Tibial nerve (tissue), 4 donors: ENCODE measurements around the gene NRG2. TPM values are rescaled to one million over a fixed set of nuclear protein-coding genes. Genes with fewer than 3 reads are reported as not detected.

ENCODE experiments used
- DNase-seq, 2 donors: peaks; one replicate each; pipeline ENCODE4 v3.0.0-alpha.2; 2019; ENCODE audit warnings: low spot score in 2 of 2
- H3K27ac ChIP-seq, 4 donors: fragments of 200-600 bp; sonication (generic) in 3 of 4; one replicate each; pipeline ENCODE4 v1.5.1; 2017 to 2019; ENCODE audit warnings: mild to moderate bottlenecking in 1 of 4
- H3K27me3 ChIP-seq, 2 donors: fragments of 200-600 bp; sonication (generic) in 1 of 2; one replicate each; pipeline versions ENCODE4 v1.5.1 to v1.6.0; 2017 to 2019
- H3K36me3 ChIP-seq, 3 donors: fragments of 200-600 bp; sonication (generic); one replicate each; pipeline ENCODE4 v1.5.1; 2018 to 2019
- H3K4me1 ChIP-seq, 4 donors: fragments of 200-600 bp; sonication (generic) in 3 of 4; one replicate each; pipeline ENCODE4 v1.5.1; 2017 to 2019
- H3K4me3 ChIP-seq, 4 donors: fragments of 200-600 bp; sonication (generic) in 3 of 4; one replicate each; pipeline ENCODE4 v1.5.1; 2017 to 2019; ENCODE audit warnings: mild to moderate bottlenecking in 1 of 4, moderate library complexity in 1 of 4
- H3K9me3 ChIP-seq, 4 donors: fragments of 200-600 bp; sonication (generic) in 3 of 4; one replicate each; pipeline ENCODE4 v1.5.1; 2017 to 2019
- EP300 ChIP-seq, 2 donors: sonication (generic); formaldehyde crosslinking; IDR thresholded peaks; one replicate each; pipeline ENCODE4 v1.6.1; 2017; ENCODE audit warnings: antibody characterized with exemption in 2 of 2, mild to moderate bottlenecking in 1 of 2
- POLR2A ChIP-seq, 2 donors: fragments of 450-650 bp; IDR thresholded peaks; one replicate each; pipeline ENCODE4 v1.6.1; 2017; ENCODE audit warnings: antibody characterized with exemption in 2 of 2, mild to moderate bottlenecking in 2 of 2, moderate library complexity in 2 of 2
- whole genome bisulfite sequencing, 2 donors: methylation state at CpG; one replicate each; pipeline ENCODE4 v1.1.5; 2018; 5-methylcytosine and 5-hydroxymethylcytosine counted together
- total RNA-seq, 4 donors: library from RNA; depleted of rRNA; stranded (reverse); fragments of >200 nt; gene quantifications; one replicate each; pipeline ENCODE4 v1.1.0, GENCODE V29; 2016
- TF ChIP-seq, protein P1 (sequence below), 5 experiments: fragments of 200-600 bp in 3 of 5; fragments of 450-650 bp in 2 of 5; sonication (generic) in 3 of 5; IDR thresholded peaks; one replicate each; pipeline ENCODE4 v1.5.1; 2016 to 2019; ENCODE audit warnings: antibody characterized with exemption in 5 of 5, mild to moderate bottlenecking in 3 of 5, moderate library complexity in 2 of 5

NRG2 gene
- total RNA-seq, 4 donors from 2014 or later: 2.0 to 5.1 (median 3.4) TPM

DNA sequence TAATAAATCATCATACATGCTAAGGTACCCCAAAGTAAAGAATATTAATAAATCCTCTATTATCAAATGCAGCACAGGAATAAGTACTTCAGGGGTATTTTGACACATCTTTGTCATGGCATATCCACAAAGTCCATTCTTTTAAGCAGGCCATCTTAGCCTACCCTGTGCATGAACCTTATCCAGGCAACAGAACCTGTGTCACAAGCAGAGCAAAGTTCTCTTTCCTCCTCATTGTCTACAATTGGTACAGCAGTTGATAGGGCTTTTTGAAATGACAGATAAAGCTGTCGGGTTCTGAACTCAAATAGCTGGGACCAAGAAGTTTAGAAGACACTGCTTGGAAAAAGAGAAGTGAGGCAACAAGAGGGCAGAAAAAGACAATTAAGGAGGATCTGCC is 40.0 kb upstream of the NRG2 start:
- Histone ChIP-seq H3K9me3 (no peaks in the 10 kb centered on the region), H3K27me3 (no peaks in the 10 kb centered on the region), H3K27ac (no peak overlapping the region), H3K36me3 (no peaks in the 10 kb centered on the region), H3K4me3 (no peak overlapping the region), H3K4me1 (peaks cover 0 to 4% (median 0%) of the 10 kb centered on the region in 4 donors)
- WGBS, 2 donors: 69 to 79% methylated on average over 1 of the region's 1 CpG
- TF ChIP-seq, protein P1, sequence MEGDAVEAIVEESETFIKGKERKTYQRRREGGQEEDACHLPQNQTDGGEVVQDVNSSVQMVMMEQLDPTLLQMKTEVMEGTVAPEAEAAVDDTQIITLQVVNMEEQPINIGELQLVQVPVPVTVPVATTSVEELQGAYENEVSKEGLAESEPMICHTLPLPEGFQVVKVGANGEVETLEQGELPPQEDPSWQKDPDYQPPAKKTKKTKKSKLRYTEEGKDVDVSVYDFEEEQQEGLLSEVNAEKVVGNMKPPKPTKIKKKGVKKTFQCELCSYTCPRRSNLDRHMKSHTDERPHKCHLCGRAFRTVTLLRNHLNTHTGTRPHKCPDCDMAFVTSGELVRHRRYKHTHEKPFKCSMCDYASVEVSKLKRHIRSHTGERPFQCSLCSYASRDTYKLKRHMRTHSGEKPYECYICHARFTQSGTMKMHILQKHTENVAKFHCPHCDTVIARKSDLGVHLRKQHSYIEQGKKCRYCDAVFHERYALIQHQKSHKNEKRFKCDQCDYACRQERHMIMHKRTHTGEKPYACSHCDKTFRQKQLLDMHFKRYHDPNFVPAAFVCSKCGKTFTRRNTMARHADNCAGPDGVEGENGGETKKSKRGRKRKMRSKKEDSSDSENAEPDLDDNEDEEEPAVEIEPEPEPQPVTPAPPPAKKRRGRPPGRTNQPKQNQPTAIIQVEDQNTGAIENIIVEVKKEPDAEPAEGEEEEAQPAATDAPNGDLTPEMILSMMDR (IDR thresholded peaks at IDR 0.05): no peak
- no peak for TF ChIP-seq POLR2A (IDR thresholded peaks at IDR 0.05)
- no peak for TF ChIP-seq EP300 (IDR thresholded peaks at IDR 0.05)
- no peak for DNase-seq

DNA sequence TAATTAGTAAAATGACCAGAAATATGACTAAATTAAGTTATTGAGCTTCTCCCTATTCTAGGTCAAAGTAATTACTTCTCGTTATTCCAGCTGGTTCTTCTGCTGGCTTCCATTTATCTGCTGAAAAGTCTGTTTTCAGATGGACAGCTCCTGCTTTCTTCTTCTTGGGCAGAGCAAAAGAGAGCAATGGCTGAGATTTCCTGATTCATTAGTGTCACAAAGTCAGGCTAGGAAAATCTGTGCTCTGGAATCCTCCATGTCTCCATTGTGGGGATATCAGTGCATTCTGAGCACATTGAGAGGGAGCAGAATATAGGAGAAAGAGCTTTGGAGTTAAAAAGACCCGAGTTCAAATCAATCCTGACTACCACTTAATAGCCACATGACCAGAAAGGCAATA is 33.7 kb upstream of the NRG2 start:
- no peaks in the 10 kb centered on the region for H3K27me3 ChIP-seq
- no peak overlapping the region for H3K4me3 ChIP-seq
- H3K9me3 ChIP-seq: no peaks in the 10 kb centered on the region
- peaks cover 0 to 4% (median 0%) of the 10 kb centered on the region in 4 donors for H3K4me1 ChIP-seq
- H3K36me3 ChIP-seq: no peaks in the 10 kb centered on the region
- TF ChIP-seq POLR2A (IDR thresholded peaks at IDR 0.05) (no peak), EP300 (IDR thresholded peaks at IDR 0.05) (no peak)
- TF ChIP-seq, protein P1 (IDR thresholded peaks at IDR 0.05): no peak
- H3K27ac ChIP-seq: no peak overlapping the region
- DNase-seq: no peak
- WGBS, 2 donors: 53 to 63% methylated on average over 2 of the region's 2 CpGs

DNA sequence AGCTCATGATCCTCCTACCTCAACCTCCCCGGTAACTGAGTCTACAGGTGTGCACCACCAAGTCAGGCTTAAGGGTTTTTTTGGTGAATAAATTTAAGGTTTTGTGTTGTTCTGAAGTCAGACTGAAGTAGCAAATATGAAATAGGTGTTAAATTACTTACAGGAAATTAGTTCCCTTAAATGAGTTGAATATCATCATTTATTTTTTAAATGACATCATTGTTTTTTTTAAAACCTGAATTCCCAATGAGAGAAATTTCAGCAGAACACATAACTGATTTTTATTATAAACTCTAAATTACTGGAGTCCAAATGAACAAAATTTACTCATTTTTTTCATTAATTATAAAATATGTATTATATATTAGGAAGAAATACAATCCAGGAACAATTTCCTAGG is 33.0 kb upstream of the NRG2 start:
- no peak for DNase-seq
- peaks cover 0 to 4% (median 0%) of the 10 kb centered on the region in 4 donors for H3K4me1 ChIP-seq
- no peak overlapping the region for H3K27ac ChIP-seq
- 94 to 97% methylated on average over 1 of the region's 1 CpG for WGBS, 2 donors
- TF ChIP-seq, protein P1 (IDR thresholded peaks at IDR 0.05): no peak
- TF ChIP-seq EP300 (IDR thresholded peaks at IDR 0.05) (no peak), POLR2A (IDR thresholded peaks at IDR 0.05) (no peak)
- H3K9me3 ChIP-seq: no peaks in the 10 kb centered on the region
- no peaks in the 10 kb centered on the region for H3K36me3 ChIP-seq
- no peaks in the 10 kb centered on the region for H3K27me3 ChIP-seq
- H3K4me3 ChIP-seq: no peak overlapping the region

DNA sequence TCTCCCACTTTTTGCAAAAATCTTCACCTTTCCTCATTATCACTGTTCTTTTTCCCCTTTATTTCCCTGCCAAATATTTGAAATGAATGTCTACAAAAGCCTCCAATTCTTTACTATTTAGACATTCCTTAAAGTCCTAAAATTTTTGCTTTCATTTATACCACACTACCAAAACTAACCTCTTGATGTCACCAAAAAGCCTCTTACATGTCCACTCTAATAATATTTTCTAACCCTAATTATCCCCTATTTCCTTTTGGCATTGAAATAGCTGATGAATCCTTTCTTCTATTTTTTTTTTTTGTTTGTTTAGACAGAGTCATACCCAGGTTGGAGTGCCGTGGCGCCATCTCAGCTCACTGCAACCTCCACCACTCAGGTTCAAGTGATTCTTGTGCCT is 32.3 kb upstream of the NRG2 start:
- Histone ChIP-seq H3K4me3 (no peak overlapping the region), H3K9me3 (no peaks in the 10 kb centered on the region), H3K27me3 (no peaks in the 10 kb centered on the region), H3K36me3 (no peaks in the 10 kb centered on the region), H3K4me1 (peaks cover 0 to 4% (median 0%) of the 10 kb centered on the region in 4 donors), H3K27ac (no peak overlapping the region)
- DNase-seq: no peak
- WGBS, 2 donors: 49 to 52% methylated on average over 2 of the region's 2 CpGs
- TF ChIP-seq EP300 (IDR thresholded peaks at IDR 0.05) (no peak), POLR2A (IDR thresholded peaks at IDR 0.05) (no peak)
- TF ChIP-seq, protein P1 (IDR thresholded peaks at IDR 0.05): no peak

DNA sequence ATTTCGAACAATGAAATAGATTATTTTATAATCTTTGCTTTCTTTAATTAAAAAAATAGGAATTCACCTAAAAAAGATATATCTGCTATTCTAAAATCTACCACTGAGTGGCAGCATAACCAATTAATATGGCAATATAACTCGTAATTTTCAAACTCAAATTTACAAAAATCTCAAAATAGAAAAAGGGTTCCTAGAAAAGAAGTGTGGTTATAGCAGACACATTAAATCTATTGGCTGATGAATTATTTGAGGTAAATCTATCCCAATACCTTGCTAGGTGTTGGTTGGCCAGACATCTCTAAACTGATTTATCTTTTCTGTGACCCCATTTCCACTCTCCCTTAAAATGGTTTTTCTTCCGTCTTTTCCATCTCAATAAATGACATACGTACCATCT is 30.2 kb upstream of the NRG2 start:
- no peaks in the 10 kb centered on the region for H3K36me3 ChIP-seq

More for the DNA sequence above, 30.2 kb upstream of the NRG2 start:
- WGBS, 2 donors: 8 to 17% methylated on average over 4 of the region's 4 CpGs
- TF ChIP-seq, protein P1 (IDR thresholded peaks at IDR 0.05): peak; percentile 56 to 76 (median 61)
- TF ChIP-seq EP300 (IDR thresholded peaks at IDR 0.05): no peak
- H3K4me3 ChIP-seq: no peak overlapping the region
- peaks cover 0 to 4% (median 0%) of the 10 kb centered on the region in 4 donors for H3K4me1 ChIP-seq
- H3K27ac ChIP-seq: no peak overlapping the region
- H3K27me3 ChIP-seq: no peaks in the 10 kb centered on the region
- H3K9me3 ChIP-seq: no peaks in the 10 kb centered on the region
- no peak for DNase-seq
